Body of pancreas (tissue), 4 donors: ENCODE measurements around the gene HOMER2.

ENCODE experiments used
- POLR2A ChIP-seq, 3 donors: fragments of 450-650 bp; IDR thresholded peaks; one replicate each; pipeline ENCODE4 v1.6.1; 2016; ENCODE audit warnings: antibody characterized with exemption in 3 of 3, mild to moderate bottlenecking in 2 of 3
- TF ChIP-seq, protein P1 (sequence below), 7 experiments: fragments of 450-650 bp in 4 of 7; fragments of 200-600 bp in 3 of 7; sonication (generic) in 3 of 7; IDR thresholded peaks; one replicate each; pipeline ENCODE4 v1.5.1; 2016 to 2019; ENCODE audit warnings: antibody characterized with exemption in 7 of 7

DNA sequence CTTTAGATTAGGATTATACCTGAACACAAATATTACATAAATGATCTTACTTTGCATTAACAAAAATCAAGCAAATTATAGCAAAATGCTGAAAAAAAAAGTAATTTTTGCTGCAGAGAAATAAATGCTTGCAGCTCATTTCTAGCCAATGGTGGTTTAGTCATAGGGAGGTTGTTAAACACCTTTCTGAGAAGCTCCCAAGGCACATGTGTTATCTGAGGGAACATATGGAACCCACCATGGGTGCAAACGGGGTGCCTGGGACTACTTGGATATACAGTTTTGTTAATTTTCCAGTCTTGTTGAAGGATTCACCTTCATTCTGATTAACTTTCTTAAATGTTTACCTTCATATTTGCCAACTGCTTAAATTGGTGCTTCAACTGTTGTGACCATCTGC lies 24.6 kb upstream of the HOMER2 start:
- TF ChIP-seq, protein P1, sequence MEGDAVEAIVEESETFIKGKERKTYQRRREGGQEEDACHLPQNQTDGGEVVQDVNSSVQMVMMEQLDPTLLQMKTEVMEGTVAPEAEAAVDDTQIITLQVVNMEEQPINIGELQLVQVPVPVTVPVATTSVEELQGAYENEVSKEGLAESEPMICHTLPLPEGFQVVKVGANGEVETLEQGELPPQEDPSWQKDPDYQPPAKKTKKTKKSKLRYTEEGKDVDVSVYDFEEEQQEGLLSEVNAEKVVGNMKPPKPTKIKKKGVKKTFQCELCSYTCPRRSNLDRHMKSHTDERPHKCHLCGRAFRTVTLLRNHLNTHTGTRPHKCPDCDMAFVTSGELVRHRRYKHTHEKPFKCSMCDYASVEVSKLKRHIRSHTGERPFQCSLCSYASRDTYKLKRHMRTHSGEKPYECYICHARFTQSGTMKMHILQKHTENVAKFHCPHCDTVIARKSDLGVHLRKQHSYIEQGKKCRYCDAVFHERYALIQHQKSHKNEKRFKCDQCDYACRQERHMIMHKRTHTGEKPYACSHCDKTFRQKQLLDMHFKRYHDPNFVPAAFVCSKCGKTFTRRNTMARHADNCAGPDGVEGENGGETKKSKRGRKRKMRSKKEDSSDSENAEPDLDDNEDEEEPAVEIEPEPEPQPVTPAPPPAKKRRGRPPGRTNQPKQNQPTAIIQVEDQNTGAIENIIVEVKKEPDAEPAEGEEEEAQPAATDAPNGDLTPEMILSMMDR (IDR thresholded peaks at IDR 0.05): no peak
- TF ChIP-seq POLR2A (IDR thresholded peaks at IDR 0.05): no peak
